GM19467 (cell line): Measurements from ENCODE around the gene FBXO39.
"Not testable (repeated sequence)": the region's sequence is repeated elsewhere in the genome, so short reads cannot be mapped to it uniquely, and the experiment has no call there.

Source experiments
- ATAC-seq: cut with Tn5 transposase; IDR thresholded peaks from one replicate; pipeline ENCODE4 v1.9.1; 2021; ENCODE audit warnings: mild to moderate bottlenecking, moderate library complexity; ENCODE audit not compliant: unreplicated experiment

Gene FBXO39

GRCh38 chr17:6775871-6776405, at the start of gene FBXO39:
FBXO39 (plus strand) TSS chr17:6776215; CDS start chr17:6779869, 3,654 bp downstream.
- no peak for ATAC-seq

- no peak for ATAC-seq
These were observed 46.5 kb upstream of the FBXO39 start for GRCh38 chr17:6729531-6729930.

GRCh38 chr17:6746665-6747064, 29.4 kb upstream of the FBXO39 start:
- ATAC-seq, result not testable (repeated sequence)

GRCh38 chr17:6748617-6749016, 27.4 kb upstream of the FBXO39 start:
- ATAC-seq, result no peak

GRCh38 chr17:6749519-6749918, 26.5 kb upstream of the FBXO39 start:
- ATAC-seq, result no peak

- no peak for ATAC-seq
These were observed 23.7 kb upstream of the FBXO39 start for GRCh38 chr17:6752068-6752909.

- ATAC-seq, result no peak
These were observed 23.0 kb upstream of the FBXO39 start for GRCh38 chr17:6753006-6753445.

- no peak for ATAC-seq
These were observed 22.5 kb upstream of the FBXO39 start for GRCh38 chr17:6753546-6753945.

GRCh38 chr17:6755281-6755680, 20.7 kb upstream of the FBXO39 start:
- ATAC-seq, result no peak

- no peak for ATAC-seq
These were observed 20.3 kb upstream of the FBXO39 start, which contains the start of gene XAF1 for GRCh38 chr17:6755731-6756184. XAF1 (plus strand) TSS chr17:6756046; CDS start chr17:6756079, 33 bp downstream.

GRCh38 chr17:6756425-6757031, 19.5 kb upstream of the FBXO39 start:
- no peak for ATAC-seq

GRCh38 chr17:6757747-6758146, 18.3 kb upstream of the FBXO39 start:
- no peak for ATAC-seq

GRCh38 chr17:6761779-6762178, 14.2 kb upstream of the FBXO39 start:
- ATAC-seq, result no peak

- no peak for ATAC-seq
These were observed 7.6 kb upstream of the FBXO39 start for GRCh38 chr17:6768447-6768846.

- no peak for ATAC-seq
These were observed 4.0 kb upstream of the FBXO39 start for GRCh38 chr17:6772016-6772415.

GRCh38 chr17:6774906-6775305, 1.1 kb upstream of the FBXO39 start:
- not testable (repeated sequence) for ATAC-seq

GRCh38 chr17:6779411-6779810, 3.4 kb downstream of the FBXO39 start:
- no peak for ATAC-seq

- no peak for ATAC-seq
These were observed 4.0 kb downstream of the FBXO39 start for GRCh38 chr17:6780001-6780400.

GRCh38 chr17:6780886-6781285, 4.9 kb downstream of the FBXO39 start:
- no peak for ATAC-seq

- ATAC-seq, result no peak
These were observed 6.2 kb downstream of the FBXO39 start for GRCh38 chr17:6782244-6782643.

GRCh38 chr17:6786618-6787017, 10.6 kb downstream of the FBXO39 start:
- no peak for ATAC-seq
